HCT116 (cell line): Measurements from ENCODE around the gene SPON2.

Source experiments
- CTCF ChIP-seq, 3 experiments: fragments of 200-600 bp in 1 of 3; sonication (generic) in 1 of 3; IDR thresholded peaks in 2 of 3; conservative IDR thresholded peaks in 1 of 3; 2 replicates each; pipeline ENCODE4 v1.5.1; 2012 to 2017; ENCODE audit warnings: low read depth in 2 of 3, low read length in 2 of 3, antibody characterized with exemption in 1 of 3, borderline replicate concordance in 1 of 3, control low read depth in 1 of 3, mild to moderate bottlenecking in 1 of 3, mixed read lengths in 1 of 3, mixed run types in 1 of 3, moderate library complexity in 1 of 3; ENCODE audit not compliant: insufficient read depth in 1 of 3
- POLR2A ChIP-seq: IDR thresholded peaks from 2 replicates; pipeline ENCODE4 v1.7.0; 2011; ENCODE audit warnings: borderline replicate concordance; ENCODE audit not compliant: insufficient read depth, insufficient read length; ENCODE audit errors: extremely low read depth
- REST ChIP-seq: IDR thresholded peaks from 2 replicates; pipeline ENCODE4 v1.6.1; 2012; ENCODE audit warnings: low read depth
- YY1 ChIP-seq: IDR thresholded peaks from 2 replicates; pipeline ENCODE4 v1.6.1; 2011; ENCODE audit warnings: low read length, low read depth, moderate library complexity, mild to moderate bottlenecking; ENCODE audit not compliant: insufficient replicate concordance; ENCODE audit errors: extremely low read depth
- ZFX ChIP-seq: fragments of 450-650 bp; IDR thresholded peaks from 2 replicates; pipeline ENCODE4 v1.6.1; 2017
- ZNF274 ChIP-seq: fragments of 200-500 bp; sonication (Bioruptor generic); IDR thresholded peaks from 2 replicates; pipeline ENCODE4 v1.6.1; 2014; ENCODE audit warnings: mild to moderate bottlenecking, low read depth, low read length, inconsistent platforms

GRCh38 chr4:1174941-1175634, 2.7 kb upstream of the SPON2 start:
- no peak for TF ChIP-seq YY1
- no peak for TF ChIP-seq POLR2A
- TF ChIP-seq REST, result no peak
- no peak for TF ChIP-seq ZNF274
- no peak for TF ChIP-seq CTCF (IDR thresholded peaks at IDR 0.05 in 2 of 3, conservative IDR thresholded peaks at IDR 0.05 in 1 of 3; ENCODE audit: borderline replicate concordance in 1 of 3, insufficient read depth in 1 of 3, low read depth in 2 of 3, low read length in 2 of 3)
- TF ChIP-seq ZFX, result no peak
